ENCODE measurements around the gene FOLR2.
"Not testable (repeated sequence)": the region's sequence is repeated elsewhere in the genome, so short reads cannot be mapped to it uniquely, and the experiment has no call there.

The FOLR2 gene

GRCh38 chr11:72188267-72188666, 28.3 kb upstream of the FOLR2 start:
- H3K4me1 ChIP-seq = peaks cover 10% of the 10 kb centered on the region; the same call in 1 of the 2 replicates

GRCh38 chr11:72189455-72190250, 26.9 kb upstream of the FOLR2 start:
- Histone ChIP-seq H3K9me3 (no peaks in the 10 kb centered on the region), H3K27me3 (no peaks in the 10 kb centered on the region), H3K36me3 (no peaks in the 10 kb centered on the region), H3K4me1 (peaks cover 15% of the 10 kb centered on the region; the same call in 1 of the 2 replicates), H4K20me1 (no peaks in the 10 kb centered on the region), H3K9ac (no peak overlapping the region), H3K4me3 (no peak overlapping the region), H3K4me2 (no peak overlapping the region), H3K27ac (no peak overlapping the region)
- no peak for TF ChIP-seq Cebpa-rat (IDR thresholded peaks at IDR 0.05)

More at GRCh38 chr11:72188267-72188666, 28.3 kb upstream of the FOLR2 start:
- H3K27me3 ChIP-seq = no peaks in the 10 kb centered on the region
- no peaks in the 10 kb centered on the region for H4K20me1 ChIP-seq
- no peak overlapping the region for H3K9ac ChIP-seq
- H3K9me3 ChIP-seq = no peaks in the 10 kb centered on the region
- TF ChIP-seq Cebpa-rat (IDR thresholded peaks at IDR 0.05) = no peak
- no peak overlapping the region for H3K27ac ChIP-seq
- no peaks in the 10 kb centered on the region for H3K36me3 ChIP-seq
- H3K4me2 ChIP-seq = no peak overlapping the region
- H3K4me3 ChIP-seq = no peak overlapping the region

- Histone ChIP-seq H3K4me2 (no peak overlapping the region), H3K4me1 (peaks cover 15% of the 10 kb centered on the region; the same call in 1 of the 2 replicates), H3K36me3 (no peaks in the 10 kb centered on the region), H3K9me3 (no peaks in the 10 kb centered on the region), H3K27ac (no peak overlapping the region), H3K27me3 (no peaks in the 10 kb centered on the region), H3K9ac (no peak overlapping the region), H4K20me1 (no peaks in the 10 kb centered on the region), H3K4me3 (no peak overlapping the region)
- TF ChIP-seq Cebpa-rat (IDR thresholded peaks at IDR 0.05) = no peak
Measured at GRCh38 chr11:72190631-72191071, 25.9 kb upstream of the FOLR2 start.

- Histone ChIP-seq H3K4me3 (no peak within 1 kb of the TSS), H3K27ac (no peak within 1 kb of the TSS), H4K20me1 (no peaks in the 10 kb centered on the region), H3K9me3 (no peaks in the 10 kb centered on the region), H3K9ac (no peak within 1 kb of the TSS), H3K36me3 (no peaks in the 10 kb centered on the region), H3K4me2 (no peak within 1 kb of the TSS), H3K27me3 (no peaks in the 10 kb centered on the region), H3K4me1 (peaks cover 15% of the 10 kb centered on the region; the same call in 1 of the 2 replicates)
- no peak for TF ChIP-seq Cebpa-rat (IDR thresholded peaks at IDR 0.05)
Measured at GRCh38 chr11:72191961-72192381, 24.6 kb upstream of the FOLR2 start, which contains the start of gene FOLR1. FOLR1 (plus strand) TSS chr11:72192140; CDS start chr11:72192174, 34 bp downstream.

DNA sequence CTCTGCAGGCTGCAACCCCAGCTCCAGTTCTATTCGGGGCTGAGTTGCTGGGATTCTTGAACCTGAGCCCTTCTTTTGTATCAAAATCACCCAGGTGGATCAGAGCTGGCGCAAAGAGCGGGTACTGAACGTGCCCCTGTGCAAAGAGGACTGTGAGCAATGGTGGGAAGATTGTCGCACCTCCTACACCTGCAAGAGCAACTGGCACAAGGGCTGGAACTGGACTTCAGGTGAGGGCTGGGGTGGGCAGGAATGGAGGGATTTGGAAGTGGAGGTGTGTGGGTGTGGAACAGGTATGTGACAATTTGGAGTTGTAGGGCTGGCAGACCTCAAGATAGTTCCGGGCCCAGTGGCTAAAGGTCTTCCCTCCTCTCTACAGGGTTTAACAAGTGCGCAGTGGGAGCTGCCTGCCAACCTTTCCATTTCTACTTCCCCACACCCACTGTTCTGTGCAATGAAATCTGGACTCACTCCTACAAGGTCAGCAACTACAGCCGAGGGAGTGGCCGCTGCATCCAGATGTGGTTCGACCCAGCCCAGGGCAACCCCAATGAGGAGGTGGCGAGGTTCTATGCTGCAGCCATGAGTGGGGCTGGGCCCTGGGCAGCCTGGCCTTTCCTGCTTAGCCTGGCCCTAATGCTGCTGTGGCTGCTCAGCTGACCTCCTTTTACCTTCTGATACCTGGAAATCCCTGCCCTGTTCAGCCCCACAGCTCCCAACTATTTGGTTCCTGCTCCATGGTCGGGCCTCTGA, 20.9 kb upstream of the FOLR2 start:
- Histone ChIP-seq H3K9ac (no peak overlapping the region), H3K36me3 (no peaks in the 10 kb centered on the region), H3K9me3 (no peaks in the 10 kb centered on the region)

GRCh38 chr11:72201445-72201844, 15.1 kb upstream of the FOLR2 start:
- not testable (repeated sequence) for H3K4me2 ChIP-seq, H4K20me1 ChIP-seq, H3K27ac ChIP-seq, H3K9ac ChIP-seq, H3K27me3 ChIP-seq, H3K4me1 ChIP-seq, H3K9me3 ChIP-seq, H3K36me3 ChIP-seq, H3K4me3 ChIP-seq

More for the DNA sequence above, 20.9 kb upstream of the FOLR2 start:
- Histone ChIP-seq H3K27me3 (no peaks in the 10 kb centered on the region), H3K4me3 (no peak overlapping the region), H3K27ac (no peak overlapping the region), H4K20me1 (no peaks in the 10 kb centered on the region), H3K4me1 (peaks cover 11% of the 10 kb centered on the region; the same call in 1 of the 2 replicates), H3K4me2 (no peak overlapping the region)
- no peak for TF ChIP-seq Cebpa-rat (IDR thresholded peaks at IDR 0.05)

GRCh38 chr11:72202571-72202970, 14.0 kb upstream of the FOLR2 start:
- Histone ChIP-seq H3K36me3 (no peaks in the 10 kb centered on the region), H3K9me3 (no peaks in the 10 kb centered on the region), H3K4me2 (no peak overlapping the region), H4K20me1 (no peaks in the 10 kb centered on the region), H3K9ac (no peak overlapping the region), H3K27me3 (no peaks in the 10 kb centered on the region), H3K4me1 (0 out of 2 replicates have a peak, but pooled peaks cover 9% of the 10 kb centered on the region), H3K4me3 (no peak overlapping the region), H3K27ac (no peak overlapping the region)
- no peak for TF ChIP-seq Cebpa-rat (IDR thresholded peaks at IDR 0.05)

DNA sequence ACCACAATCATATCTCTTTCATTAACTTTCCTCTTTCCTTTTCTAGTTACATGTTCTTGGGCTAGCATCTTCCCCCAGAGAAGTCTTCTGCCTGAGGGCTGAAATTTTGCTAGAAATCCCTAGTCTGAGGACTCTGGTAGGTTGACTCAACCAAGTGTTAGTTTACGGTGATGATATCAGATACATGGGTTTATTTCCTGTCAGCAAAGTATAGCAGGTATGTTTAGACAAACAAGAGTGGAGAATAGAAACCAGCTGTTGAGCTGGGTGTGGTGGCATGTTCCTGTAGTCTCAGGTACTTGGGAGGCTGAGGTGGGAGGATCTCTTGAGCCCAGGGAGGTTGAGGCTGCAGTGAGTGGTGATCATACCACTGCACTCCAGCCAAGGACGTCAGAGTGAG, 13.4 kb upstream of the FOLR2 start:
- Histone ChIP-seq H3K36me3 (no peaks in the 10 kb centered on the region), H3K9me3 (0 out of 2 replicates have a peak, but pooled peaks cover 2% of the 10 kb centered on the region), H4K20me1 (no peaks in the 10 kb centered on the region), H3K9ac (no peak overlapping the region), H3K4me3 (no peak overlapping the region), H3K4me2 (no peak overlapping the region), H3K27ac (no peak overlapping the region), H3K4me1 (0 out of 2 replicates have a peak, but pooled peaks cover 9% of the 10 kb centered on the region), H3K27me3 (no peaks in the 10 kb centered on the region)
- TF ChIP-seq Cebpa-rat (IDR thresholded peaks at IDR 0.05) = no peak

- H3K27ac ChIP-seq = no peak overlapping the region
- no peaks in the 10 kb centered on the region for H3K36me3 ChIP-seq
- no peak overlapping the region for H3K9ac ChIP-seq
- no peaks in the 10 kb centered on the region for H4K20me1 ChIP-seq
- H3K27me3 ChIP-seq = no peaks in the 10 kb centered on the region
- peaks cover 19% of the 10 kb centered on the region for H3K9me3 ChIP-seq
- TF ChIP-seq Cebpa-rat (IDR thresholded peaks at IDR 0.05) = no peak
- H3K4me1 ChIP-seq = 0 out of 2 replicates have a peak, but pooled peaks cover 9% of the 10 kb centered on the region
- no peak overlapping the region for H3K4me3 ChIP-seq
- H3K4me2 ChIP-seq = no peak overlapping the region
Measured at GRCh38 chr11:72204886-72205285, 11.7 kb upstream of the FOLR2 start.

DNA sequence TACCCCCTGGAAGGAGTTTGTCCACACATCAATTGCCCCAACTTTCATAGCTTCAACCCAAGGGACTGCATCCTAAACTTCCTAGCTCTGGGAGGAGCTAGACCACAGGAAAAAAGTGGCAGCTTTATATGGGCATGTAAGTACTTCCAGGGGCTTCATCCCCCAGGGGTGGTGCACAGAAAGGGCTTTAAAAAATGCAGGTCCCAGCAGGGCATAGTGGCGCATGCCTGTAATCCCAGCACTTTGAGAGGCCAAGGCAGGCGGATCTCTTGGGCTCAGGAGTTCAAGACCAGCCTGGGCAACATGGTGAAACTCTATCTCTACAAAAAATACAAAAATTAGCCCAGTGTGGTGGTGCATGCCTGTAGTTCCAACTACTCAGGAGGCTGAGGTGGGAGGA, 9.8 kb upstream of the FOLR2 start:
- H3K9me3 ChIP-seq = peaks cover 30% of the 10 kb centered on the region
- not testable (repeated sequence) for H3K4me2 ChIP-seq, H3K36me3 ChIP-seq

More for the DNA sequence above, 9.8 kb upstream of the FOLR2 start:
- not testable (repeated sequence) for H3K27me3 ChIP-seq, H4K20me1 ChIP-seq, H3K4me1 ChIP-seq, H3K4me3 ChIP-seq, H3K9ac ChIP-seq, H3K27ac ChIP-seq

Data from BLaER1 (cell line).